HepG2 (cell line): Measurements from ENCODE around the gene SLBP. TPM values are rescaled to one million over a fixed set of nuclear protein-coding genes. Genes with fewer than 3 reads are reported as not detected.
A peak's percentile ranks its signal among the peaks of the same experiment; 100 is the strongest.

Experiments used
- ARNT2 ChIP-seq: sonication (generic); formaldehyde crosslinking; IDR thresholded peaks from 2 replicates; pipeline ENCODE4 v1.8.0; 2022; ENCODE audit warnings: mild to moderate bottlenecking, low read depth, missing genetic modification reagents, moderate library complexity
- FOXK1 ChIP-seq: sonication (generic); formaldehyde crosslinking; IDR thresholded peaks from 2 replicates; pipeline ENCODE4 v1.4.0; 2020; ENCODE audit warnings: low read depth, missing genetic modification reagents, borderline replicate concordance
- HBP1 ChIP-seq: IDR thresholded peaks from 2 replicates; pipeline ENCODE4 v1.6.1; 2016; ENCODE audit warnings: low read depth, control low read depth
- HOXA3 ChIP-seq: sonication (generic); formaldehyde crosslinking; IDR thresholded peaks from 2 replicates; pipeline ENCODE4 v1.5.0; 2020; ENCODE audit warnings: missing genetic modification reagents
- HOXA9 ChIP-seq: sonication (generic); formaldehyde crosslinking; IDR thresholded peaks from 2 replicates; pipeline ENCODE4 v1.8.1; 2022; ENCODE audit warnings: missing genetic modification reagents, mild to moderate bottlenecking, moderate library complexity, borderline replicate concordance
- KAT8 ChIP-seq: IDR thresholded peaks from 2 replicates; pipeline ENCODE4 v1.6.1; 2016; ENCODE audit warnings: missing genetic modification reagents, missing compliant biosample characterization
- KLF6 ChIP-seq: IDR thresholded peaks from 2 replicates; pipeline ENCODE4 v1.8.0; 2016; ENCODE audit warnings: missing biosample characterization, missing genetic modification reagents
- PATZ1 ChIP-seq: sonication (generic); formaldehyde crosslinking; IDR thresholded peaks from 2 replicates; pipeline ENCODE4 v1.4.0; 2020; ENCODE audit warnings: missing genetic modification reagents
- PCBP1 ChIP-seq: fragments of 200-400 bp; formaldehyde crosslinking; IDR thresholded peaks from 2 replicates; pipeline ENCODE4 v1.6.1; 2017; ENCODE audit warnings: mild to moderate bottlenecking, low read depth, low read length, borderline replicate concordance
- SNAPC2 ChIP-seq: sonication (generic); formaldehyde crosslinking; IDR thresholded peaks from 2 replicates; pipeline ENCODE4 v1.8.1; 2022; ENCODE audit warnings: mild to moderate bottlenecking, missing genetic modification reagents
- TBX2 ChIP-seq: sonication (generic); formaldehyde crosslinking; IDR thresholded peaks from 2 replicates; pipeline ENCODE4 v1.5.0; 2020; ENCODE audit warnings: missing genetic modification reagents, mild to moderate bottlenecking, borderline replicate concordance
- ZNF260 ChIP-seq: sonication (generic); formaldehyde crosslinking; IDR thresholded peaks from 2 replicates; pipeline ENCODE4 v1.4.0; 2020; ENCODE audit warnings: missing genetic modification reagents, low read depth, mild to moderate bottlenecking, borderline replicate concordance
- ZNF274 ChIP-seq: sonication (generic); formaldehyde crosslinking; IDR thresholded peaks from 2 replicates; pipeline ENCODE4 v1.5.1; 2020; ENCODE audit warnings: mild to moderate bottlenecking, missing genetic modification reagents
- ZNF557 ChIP-seq: sonication (generic); formaldehyde crosslinking; IDR thresholded peaks from 2 replicates; pipeline ENCODE4 v1.4.0; 2020; ENCODE audit warnings: missing genetic modification reagents
- polyA plus RNA-seq, 8 experiments: library from polyadenylated mRNA; depleted of rRNA in 3 of 8; stranded (reverse) in 7 of 8; unstranded in 1 of 8; fragments of >200 nt; fragmentation: Illumina TruSeq in 4 of 8; extraction: Trizol in 4 of 8; gene quantifications; 2 replicates each; pipeline versions ENCODE4 v1.2.1 to v1.2.3, GENCODE V29; 2011 to 2016; ENCODE audit warnings: low read depth in 4 of 8, missing spikeins in 1 of 8, mixed read lengths in 1 of 8; ENCODE audit not compliant: insufficient read depth in 1 of 8
- total RNA-seq, 5 experiments: library from RNA; depleted of rRNA; stranded (reverse); fragments of >200 nt; fragmentation: Illumina TruSeq; extraction: Trizol; gene quantifications; 2 replicates each; pipeline ENCODE4 v1.2.3, GENCODE V29; 2016; ENCODE audit warnings: low read depth in 1 of 5
- TF ChIP-seq, protein P1 (sequence below): sonication (generic); formaldehyde crosslinking; IDR thresholded peaks from 2 replicates; pipeline ENCODE4 v1.4.0; 2020; ENCODE audit warnings: missing genetic modification reagents
- TF ChIP-seq, protein P2 (sequence below): IDR thresholded peaks from 2 replicates; pipeline ENCODE4 v1.6.1; 2018; ENCODE audit warnings: missing genetic modification reagents, mild to moderate bottlenecking, missing compliant biosample characterization
- TF ChIP-seq, protein P3 (sequence below): sonication (generic); formaldehyde crosslinking; IDR thresholded peaks from 2 replicates; pipeline ENCODE4 v1.8.1; 2023; ENCODE audit warnings: mild to moderate bottlenecking, missing genetic modification reagents
- TF ChIP-seq, protein P4 (sequence below): sonication (generic); formaldehyde crosslinking; IDR thresholded peaks from 2 replicates; pipeline ENCODE4 v1.4.0; 2020; ENCODE audit warnings: mild to moderate bottlenecking, missing genetic modification reagents

Gene SLBP
- total and polyA plus RNA-seq, 2 of the 13 experiments (the other 11 are each of a cell fraction or from before 2014, with no cell fraction given): 43.9 to 104 TPM

DNA sequence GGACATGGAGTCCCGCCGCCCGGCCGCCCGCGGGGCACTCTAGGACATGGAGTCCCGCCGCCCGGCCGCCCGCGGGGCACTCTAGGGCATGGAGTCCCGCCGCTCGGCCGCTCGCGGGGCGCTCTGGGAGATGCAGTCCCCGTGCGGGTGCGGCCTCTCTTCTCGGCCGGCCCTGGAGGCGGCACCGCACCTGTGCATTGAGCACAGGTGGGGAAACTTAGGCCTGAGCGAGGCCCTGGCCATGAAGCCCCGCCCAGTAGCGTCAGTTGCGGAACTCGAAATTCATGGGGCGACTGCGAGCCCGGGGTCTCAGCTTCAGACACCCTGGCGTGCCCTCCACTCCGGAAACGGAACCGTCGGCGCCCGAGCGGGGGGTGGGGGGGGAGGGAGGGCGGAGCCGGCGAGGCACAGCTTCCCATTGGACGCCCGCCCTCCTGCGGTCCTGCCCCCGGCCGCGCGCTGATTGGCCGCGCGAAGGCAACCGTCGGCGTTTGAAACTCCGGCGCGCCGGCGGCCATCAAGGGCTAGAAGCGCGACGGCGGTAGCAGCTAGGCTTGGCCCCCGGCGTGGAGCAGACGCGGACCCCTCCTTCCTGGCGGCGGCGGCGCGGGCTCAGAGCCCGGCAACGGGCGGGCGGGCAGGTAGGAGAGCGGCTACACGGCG, 9.0 kb upstream of the SLBP start, which contains the start of the genes TACC3 and TMEM129 (continued):
- TF ChIP-seq KAT8: peak; percentile 85
- peak; percentile 57; the same call in 1 of the 2 replicates for TF ChIP-seq ARNT2 (CRISPR knock-in tag)
- 0 out of 2 replicates have a peak, but pooled peaks have one; percentile 39 for TF ChIP-seq PCBP1
- TF ChIP-seq SNAPC2 (CRISPR knock-in tag): 0 out of 2 replicates have a peak, but pooled peaks have one; percentile 8
- TF ChIP-seq TBX2 (CRISPR knock-in tag): peak; percentile 11; the same call in 1 of the 2 replicates
- no peak for TF ChIP-seq ZNF260 (CRISPR knock-in tag)
- peak; percentile 77; the same call in 1 of the 2 replicates for TF ChIP-seq FOXK1 (CRISPR knock-in tag)
- no peak for TF ChIP-seq HOXA9 (CRISPR knock-in tag)
- TF ChIP-seq ZNF274 (CRISPR knock-in tag): no peak
- TF ChIP-seq HOXA3 (CRISPR knock-in tag): peak; percentile 74
- TF ChIP-seq ZNF557 (CRISPR knock-in tag): no peak
- TF ChIP-seq, protein P1, sequence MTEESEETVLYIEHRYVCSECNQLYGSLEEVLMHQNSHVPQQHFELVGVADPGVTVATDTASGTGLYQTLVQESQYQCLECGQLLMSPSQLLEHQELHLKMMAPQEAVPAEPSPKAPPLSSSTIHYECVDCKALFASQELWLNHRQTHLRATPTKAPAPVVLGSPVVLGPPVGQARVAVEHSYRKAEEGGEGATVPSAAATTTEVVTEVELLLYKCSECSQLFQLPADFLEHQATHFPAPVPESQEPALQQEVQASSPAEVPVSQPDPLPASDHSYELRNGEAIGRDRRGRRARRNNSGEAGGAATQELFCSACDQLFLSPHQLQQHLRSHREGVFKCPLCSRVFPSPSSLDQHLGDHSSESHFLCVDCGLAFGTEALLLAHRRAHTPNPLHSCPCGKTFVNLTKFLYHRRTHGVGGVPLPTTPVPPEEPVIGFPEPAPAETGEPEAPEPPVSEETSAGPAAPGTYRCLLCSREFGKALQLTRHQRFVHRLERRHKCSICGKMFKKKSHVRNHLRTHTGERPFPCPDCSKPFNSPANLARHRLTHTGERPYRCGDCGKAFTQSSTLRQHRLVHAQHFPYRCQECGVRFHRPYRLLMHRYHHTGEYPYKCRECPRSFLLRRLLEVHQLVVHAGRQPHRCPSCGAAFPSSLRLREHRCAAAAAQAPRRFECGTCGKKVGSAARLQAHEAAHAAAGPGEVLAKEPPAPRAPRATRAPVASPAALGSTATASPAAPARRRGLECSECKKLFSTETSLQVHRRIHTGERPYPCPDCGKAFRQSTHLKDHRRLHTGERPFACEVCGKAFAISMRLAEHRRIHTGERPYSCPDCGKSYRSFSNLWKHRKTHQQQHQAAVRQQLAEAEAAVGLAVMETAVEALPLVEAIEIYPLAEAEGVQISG: peak; percentile 92
- TF ChIP-seq PATZ1 (CRISPR knock-in tag): peak; percentile 72
- TF ChIP-seq, protein P2, sequence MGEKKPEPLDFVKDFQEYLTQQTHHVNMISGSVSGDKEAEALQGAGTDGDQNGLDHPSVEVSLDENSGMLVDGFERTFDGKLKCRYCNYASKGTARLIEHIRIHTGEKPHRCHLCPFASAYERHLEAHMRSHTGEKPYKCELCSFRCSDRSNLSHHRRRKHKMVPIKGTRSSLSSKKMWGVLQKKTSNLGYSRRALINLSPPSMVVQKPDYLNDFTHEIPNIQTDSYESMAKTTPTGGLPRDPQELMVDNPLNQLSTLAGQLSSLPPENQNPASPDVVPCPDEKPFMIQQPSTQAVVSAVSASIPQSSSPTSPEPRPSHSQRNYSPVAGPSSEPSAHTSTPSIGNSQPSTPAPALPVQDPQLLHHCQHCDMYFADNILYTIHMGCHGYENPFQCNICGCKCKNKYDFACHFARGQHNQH (CRISPR knock-in tag): peak; percentile 30; the same call in 1 of the 2 replicates
- peak; percentile 96 for TF ChIP-seq HBP1 (CRISPR knock-in tag)
- no peak for TF ChIP-seq KLF6 (CRISPR knock-in tag)
- TF ChIP-seq, protein P3, sequence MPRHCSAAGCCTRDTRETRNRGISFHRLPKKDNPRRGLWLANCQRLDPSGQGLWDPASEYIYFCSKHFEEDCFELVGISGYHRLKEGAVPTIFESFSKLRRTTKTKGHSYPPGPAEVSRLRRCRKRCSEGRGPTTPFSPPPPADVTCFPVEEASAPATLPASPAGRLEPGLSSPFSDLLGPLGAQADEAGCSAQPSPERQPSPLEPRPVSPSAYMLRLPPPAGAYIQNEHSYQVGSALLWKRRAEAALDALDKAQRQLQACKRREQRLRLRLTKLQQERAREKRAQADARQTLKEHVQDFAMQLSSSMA (CRISPR knock-in tag): 0 out of 2 replicates have a peak, but pooled peaks have one; percentile 9
- TF ChIP-seq, protein P4, sequence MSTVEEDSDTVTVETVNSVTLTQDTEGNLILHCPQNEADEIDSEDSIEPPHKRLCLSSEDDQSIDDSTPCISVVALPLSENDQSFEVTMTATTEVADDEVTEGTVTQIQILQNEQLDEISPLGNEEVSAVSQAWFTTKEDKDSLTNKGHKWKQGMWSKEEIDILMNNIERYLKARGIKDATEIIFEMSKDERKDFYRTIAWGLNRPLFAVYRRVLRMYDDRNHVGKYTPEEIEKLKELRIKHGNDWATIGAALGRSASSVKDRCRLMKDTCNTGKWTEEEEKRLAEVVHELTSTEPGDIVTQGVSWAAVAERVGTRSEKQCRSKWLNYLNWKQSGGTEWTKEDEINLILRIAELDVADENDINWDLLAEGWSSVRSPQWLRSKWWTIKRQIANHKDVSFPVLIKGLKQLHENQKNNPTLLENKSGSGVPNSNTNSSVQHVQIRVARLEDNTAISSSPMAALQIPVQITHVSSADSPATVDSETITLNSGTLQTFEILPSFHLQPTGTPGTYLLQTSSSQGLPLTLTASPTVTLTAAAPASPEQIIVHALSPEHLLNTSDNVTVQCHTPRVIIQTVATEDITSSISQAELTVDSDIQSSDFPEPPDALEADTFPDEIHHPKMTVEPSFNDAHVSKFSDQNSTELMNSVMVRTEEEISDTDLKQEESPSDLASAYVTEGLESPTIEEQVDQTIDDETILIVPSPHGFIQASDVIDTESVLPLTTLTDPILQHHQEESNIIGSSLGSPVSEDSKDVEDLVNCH (CRISPR knock-in tag): no peak
